AG08395 (cell line): ENCODE measurements around the gene PPP6R1.

Source experiments
- DNase-seq: peaks from one replicate; pipeline ENCODE4 v3.0.0; 2012; ENCODE audit warnings: mixed read lengths, low spot score

The PPP6R1 gene

GRCh38 chr19:55279770-55280643, 21.2 kb upstream of the PPP6R1 start, which contains the start of gene HSPBP1:
HSPBP1 (minus strand) TSS chr19:55280110; CDS start chr19:55279608, 502 bp downstream.
- peak; percentile 89 for DNase-seq

GRCh38 chr19:55279340-55279739, 20.5 kb upstream of the PPP6R1 start:
- no peak for DNase-seq

- DNase-seq = no peak
Measured at GRCh38 chr19:55278391-55279135, 19.7 kb upstream of the PPP6R1 start.

GRCh38 chr19:55277494-55277893, 18.7 kb upstream of the PPP6R1 start:
- no peak for DNase-seq

- no peak for DNase-seq
Measured at GRCh38 chr19:55276720-55277430, 18.1 kb upstream of the PPP6R1 start.

GRCh38 chr19:55275851-55276719, 17.3 kb upstream of the PPP6R1 start:
- no peak for DNase-seq

- DNase-seq = no peak
Measured at GRCh38 chr19:55273978-55274707, 15.3 kb upstream of the PPP6R1 start.

- DNase-seq = no peak
Measured at GRCh38 chr19:55272142-55272541, 13.3 kb upstream of the PPP6R1 start.

GRCh38 chr19:55270172-55270942, 11.5 kb upstream of the PPP6R1 start:
- no peak for DNase-seq

- DNase-seq = no peak
Measured at GRCh38 chr19:55269299-55269698, 10.5 kb upstream of the PPP6R1 start.

- DNase-seq = no peak
Measured at GRCh38 chr19:55266840-55267239, 8.0 kb upstream of the PPP6R1 start.

GRCh38 chr19:55266404-55266803, 7.6 kb upstream of the PPP6R1 start:
- no peak for DNase-seq

- DNase-seq = no peak
Measured at GRCh38 chr19:55265723-55266386, 7.0 kb upstream of the PPP6R1 start.

- no peak for DNase-seq
Measured at GRCh38 chr19:55265173-55265572, 6.4 kb upstream of the PPP6R1 start.

- no peak for DNase-seq
Measured at GRCh38 chr19:55264531-55264930, 5.7 kb upstream of the PPP6R1 start.

GRCh38 chr19:55262359-55262758, 3.5 kb upstream of the PPP6R1 start:
- no peak for DNase-seq

GRCh38 chr19:55261671-55262126, 2.9 kb upstream of the PPP6R1 start:
- DNase-seq = no peak

- DNase-seq = no peak
Measured at GRCh38 chr19:55259540-55260210, 858 bp upstream of the PPP6R1 start.

GRCh38 chr19:55258476-55258827, 365 bp downstream of the PPP6R1 start:
- peak; percentile 53 for DNase-seq
